HG03097 (cell line): ENCODE measurements around the gene MACROD2.

Source experiments
- ATAC-seq: cut with Tn5 transposase; IDR thresholded peaks from one replicate; pipeline ENCODE4 v1.9.1; 2021; ENCODE audit not compliant: unreplicated experiment, low FRiP score

MACROD2 gene

GRCh38 chr20:15603978-15604805 lies 1608.9 kb downstream of the MACROD2 start:
- no peak for ATAC-seq

- ATAC-seq: no peak
Observed at GRCh38 chr20:15609921-15610320, 1614.6 kb downstream of the MACROD2 start.

DNA sequence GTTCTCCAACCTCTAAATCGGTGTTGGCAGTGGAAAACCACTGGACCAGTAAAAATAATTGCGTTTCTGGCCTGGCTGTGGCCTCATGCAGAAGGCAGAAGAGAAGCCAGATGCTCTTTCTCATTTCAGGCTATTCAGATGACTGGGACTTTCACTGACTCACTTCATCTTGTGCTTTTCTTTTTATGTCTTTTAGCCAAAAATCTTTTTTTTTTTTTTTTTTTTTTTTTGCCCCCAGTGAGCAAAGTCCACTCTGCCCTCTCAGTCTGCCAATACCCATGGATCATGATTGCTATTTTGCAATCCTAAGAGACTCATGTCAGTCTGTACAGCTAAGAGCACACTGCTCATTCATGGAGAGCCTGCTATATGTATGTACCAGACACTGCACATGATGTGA lies 1615.5 kb downstream of the MACROD2 start:
- no peak for ATAC-seq

DNA sequence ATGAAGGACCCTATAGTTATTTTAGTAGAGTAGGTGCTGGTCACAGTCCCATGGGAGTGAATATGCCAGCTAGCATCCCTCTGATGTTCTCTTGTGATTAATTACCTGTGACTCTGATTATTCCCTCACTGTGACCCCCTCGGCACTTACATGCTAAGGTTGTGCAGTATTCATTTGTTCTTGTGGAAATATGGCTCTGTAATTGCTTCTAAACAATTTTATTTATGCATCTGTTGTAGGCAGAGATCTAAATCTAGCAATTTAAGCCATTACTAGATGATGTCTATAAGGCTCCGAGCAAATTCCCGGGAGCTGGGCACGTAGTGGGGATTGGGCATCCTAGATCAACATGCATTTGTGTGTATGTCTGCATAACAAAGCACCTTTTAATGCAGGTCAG lies 1616.2 kb downstream of the MACROD2 start:
- no peak for ATAC-seq

DNA sequence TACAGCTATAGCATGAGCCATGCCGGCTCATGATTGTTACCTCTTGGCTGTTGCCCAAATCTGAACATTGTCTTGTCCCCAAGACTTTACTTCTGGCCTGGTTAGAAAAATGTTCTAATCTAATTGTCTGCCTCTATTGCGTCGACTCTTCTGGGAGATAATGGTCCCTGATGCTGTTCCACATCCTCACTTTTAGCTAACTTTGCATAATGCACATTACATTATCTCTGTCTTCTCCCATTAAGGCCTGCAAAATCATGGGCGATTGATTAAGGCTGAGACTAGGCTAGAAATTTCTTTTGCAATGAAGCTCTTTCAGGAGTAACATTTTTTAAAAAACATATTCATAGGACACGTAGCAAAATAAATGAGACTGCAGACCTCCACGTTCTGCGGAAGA lies 1616.9 kb downstream of the MACROD2 start:
- ATAC-seq: no peak

DNA sequence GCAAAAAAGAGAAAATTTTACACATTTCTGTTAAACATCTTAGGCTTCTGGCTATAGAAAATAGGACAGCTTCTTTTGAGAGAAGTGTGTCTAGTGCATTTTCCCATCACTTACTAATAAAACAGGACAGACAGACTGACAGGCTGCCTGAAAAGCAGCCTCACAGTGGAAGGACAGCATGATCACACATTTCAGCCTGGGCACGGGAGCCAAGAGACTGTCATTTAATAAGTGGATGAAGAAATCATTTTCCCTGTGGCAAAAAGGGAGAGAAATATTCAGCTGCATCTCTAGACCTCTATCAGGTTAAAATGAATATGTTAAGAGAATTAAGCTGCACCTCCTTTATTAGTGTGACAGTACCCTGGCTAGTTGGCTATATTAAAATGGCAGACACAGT lies 1617.5 kb downstream of the MACROD2 start:
- ATAC-seq: no peak

GRCh38 chr20:15613530-15613929 lies 1618.2 kb downstream of the MACROD2 start:
- no peak for ATAC-seq

GRCh38 chr20:15616626-15617025 lies 1621.3 kb downstream of the MACROD2 start:
- ATAC-seq: no peak

GRCh38 chr20:15618110-15618509 lies 1622.8 kb downstream of the MACROD2 start:
- no peak for ATAC-seq

DNA sequence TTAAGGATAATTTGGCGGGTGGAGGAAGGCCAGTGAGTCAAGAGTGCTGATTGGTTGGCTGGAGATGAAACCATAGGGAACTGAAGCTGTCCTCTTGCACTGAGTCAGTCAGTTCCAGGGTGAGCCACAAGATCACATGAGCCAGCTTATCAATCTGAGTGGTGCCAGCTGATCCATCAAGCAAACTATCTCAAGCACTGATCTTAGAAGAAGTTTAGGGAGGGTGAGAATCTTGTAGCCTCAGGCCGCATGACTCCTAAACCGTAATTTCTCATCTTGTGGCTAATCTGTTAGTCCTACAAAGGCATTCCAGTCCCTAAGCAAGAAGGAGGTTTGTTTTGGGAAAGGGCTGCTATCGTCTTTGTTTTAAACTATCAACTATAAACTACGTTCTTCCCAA lies 1623.6 kb downstream of the MACROD2 start:
- ATAC-seq: no peak

DNA sequence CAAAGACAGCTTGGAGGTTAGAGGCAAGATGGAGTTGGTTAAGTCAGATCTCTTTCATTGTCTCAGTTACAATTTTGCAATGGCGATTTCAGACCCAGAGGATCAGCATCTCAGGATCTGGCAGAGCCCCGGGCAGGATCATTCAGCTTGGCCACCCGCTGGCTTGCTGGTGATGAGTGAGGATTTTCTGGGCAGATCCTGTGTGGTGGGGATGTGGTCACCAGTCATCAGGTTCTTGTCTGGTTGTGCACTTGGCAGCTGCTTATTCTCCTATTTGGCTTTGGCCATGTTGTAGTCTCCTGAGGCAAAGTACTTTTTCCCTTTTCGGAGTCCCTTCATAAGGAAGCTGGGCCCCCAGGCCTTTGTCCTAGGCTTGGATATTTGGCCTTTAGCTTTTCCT lies 1624.0 kb downstream of the MACROD2 start:
- no peak for ATAC-seq

DNA sequence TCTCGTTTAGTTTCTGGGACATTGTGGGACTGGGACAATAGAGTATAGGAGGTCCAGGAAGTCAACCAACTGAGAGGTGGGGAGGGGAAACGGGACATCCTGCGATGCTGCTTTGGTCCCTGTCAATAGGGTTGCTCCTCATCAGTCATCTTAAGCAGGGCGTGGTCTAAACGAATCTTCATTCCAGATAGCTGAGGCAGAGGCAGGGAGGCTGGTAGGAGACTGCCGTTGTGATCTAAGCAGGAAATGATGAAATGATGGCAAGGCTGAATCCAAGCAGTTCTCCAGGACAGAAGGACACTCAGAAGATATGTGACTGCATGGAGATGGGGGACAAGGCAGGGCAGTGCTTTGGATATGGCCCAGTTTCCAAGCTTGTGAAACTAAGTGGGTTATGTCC lies 1624.5 kb downstream of the MACROD2 start:
- ATAC-seq: no peak

DNA sequence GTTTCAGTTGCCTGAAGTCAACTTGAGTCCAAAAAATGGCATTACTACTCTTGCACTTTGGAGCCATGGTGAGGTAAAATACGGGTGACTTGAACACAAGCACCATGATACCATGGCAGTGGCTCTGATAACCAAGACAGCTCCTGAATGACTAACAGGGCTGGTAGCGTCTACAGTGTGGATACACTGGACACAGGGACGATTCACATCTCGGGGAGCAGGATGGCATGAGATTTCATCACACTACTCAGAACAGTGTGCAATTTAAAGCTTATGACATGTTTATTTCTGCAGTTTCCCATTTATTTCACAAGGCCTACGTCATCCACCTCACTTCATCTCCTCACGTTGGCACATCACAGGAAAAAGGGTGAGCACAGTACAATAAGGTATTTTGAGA lies 1627.1 kb downstream of the MACROD2 start:
- no peak for ATAC-seq

DNA sequence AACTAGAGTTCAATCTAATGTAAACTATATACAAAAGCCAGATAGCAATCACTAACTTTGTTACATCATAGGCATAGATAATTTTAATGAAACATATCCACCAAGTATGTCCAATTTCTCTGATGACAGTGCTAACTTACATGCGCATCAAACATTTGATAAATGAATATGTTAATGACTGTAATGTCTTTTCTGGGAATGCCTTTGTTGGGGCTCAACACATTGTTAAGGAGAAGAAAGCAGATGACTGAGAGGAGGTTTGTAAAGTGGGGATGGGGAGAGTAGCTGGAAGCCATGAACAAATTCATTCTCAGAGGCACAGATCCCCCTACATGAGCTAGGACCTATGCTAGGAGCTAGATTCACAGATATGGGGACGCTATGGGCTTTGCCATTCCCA lies 1627.9 kb downstream of the MACROD2 start:
- ATAC-seq: no peak

DNA sequence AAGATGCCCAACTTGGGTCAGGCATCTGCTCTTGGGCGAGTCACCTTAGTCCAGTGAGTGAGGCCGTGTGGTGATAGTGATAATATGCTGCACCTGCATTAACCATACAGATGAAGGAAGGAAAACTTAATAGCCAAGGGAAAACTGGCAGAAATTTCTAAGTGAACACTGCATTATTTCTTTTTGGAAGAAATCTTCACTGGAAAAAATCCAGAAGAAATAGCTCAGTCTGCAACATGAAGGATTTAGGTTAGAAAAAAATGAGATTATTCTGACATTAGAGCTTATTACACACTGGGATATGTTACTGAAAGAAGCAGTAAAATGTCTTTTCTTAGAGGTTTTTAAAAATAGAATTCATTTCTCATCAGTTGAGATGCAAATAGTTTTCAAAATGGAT lies 1630.7 kb downstream of the MACROD2 start:
- no peak for ATAC-seq

DNA sequence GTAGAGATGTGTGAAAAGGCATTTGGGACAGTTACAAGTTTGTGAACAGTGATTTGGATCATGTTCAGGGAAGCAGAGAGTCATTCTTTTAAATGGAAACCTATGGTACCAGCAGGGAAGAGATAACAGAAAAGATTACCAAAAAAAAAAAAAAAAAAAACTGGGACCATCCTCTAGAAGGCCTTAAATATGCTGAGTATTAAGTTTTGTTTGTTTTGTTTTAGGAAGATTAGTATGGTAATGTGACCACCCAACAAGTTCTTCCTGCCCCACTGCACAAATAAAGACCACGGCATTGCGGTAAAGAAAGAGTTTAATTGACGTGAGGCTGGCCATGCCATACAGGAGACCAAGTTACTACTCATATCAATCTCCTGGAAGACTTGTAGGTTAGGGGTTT lies 1631.8 kb downstream of the MACROD2 start:
- no peak for ATAC-seq

DNA sequence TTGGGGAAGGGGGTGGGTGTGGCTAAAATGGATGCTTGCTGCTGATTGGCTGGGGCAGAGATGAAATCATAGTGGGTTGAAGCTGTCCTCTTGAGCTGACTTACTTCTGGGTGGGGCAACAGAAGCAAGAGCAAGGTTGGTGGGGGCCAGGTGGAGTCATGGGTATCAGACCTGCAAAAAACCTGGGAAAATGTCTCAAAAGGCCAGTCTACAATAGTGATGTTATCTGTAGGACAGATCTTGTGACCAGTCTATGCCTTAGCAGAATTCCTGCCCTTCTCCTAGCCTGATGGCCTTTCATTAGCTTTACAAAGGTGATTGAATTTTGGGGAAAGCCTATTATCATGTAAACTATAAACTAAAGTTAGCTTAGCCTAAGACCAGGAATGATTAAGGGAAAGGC lies 1632.2 kb downstream of the MACROD2 start:
- ATAC-seq: no peak

- no peak for ATAC-seq
Observed at GRCh38 chr20:15628851-15629353, 1633.6 kb downstream of the MACROD2 start.

DNA sequence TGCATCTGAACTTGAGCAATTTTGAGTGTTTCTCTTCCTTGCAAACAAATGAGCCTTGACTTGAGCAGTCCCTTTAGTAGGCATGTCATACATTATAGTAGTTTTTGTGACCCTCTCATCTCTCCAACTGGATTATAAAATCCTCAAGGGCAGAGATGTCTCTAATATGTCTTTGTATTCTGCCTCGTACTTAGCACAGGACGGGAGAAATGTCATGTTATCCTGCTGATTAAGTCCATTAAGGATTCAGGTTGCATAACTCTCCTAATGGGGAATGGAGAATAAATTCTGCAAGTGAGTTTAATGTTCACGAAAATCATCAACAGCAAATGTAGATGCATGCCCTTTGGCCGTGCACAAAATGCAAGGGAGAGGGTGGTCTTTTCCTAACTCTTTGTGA lies 1635.0 kb downstream of the MACROD2 start:
- ATAC-seq: no peak

GRCh38 chr20:15632680-15633079 lies 1637.4 kb downstream of the MACROD2 start:
- no peak for ATAC-seq

- ATAC-seq: no peak
Observed at GRCh38 chr20:15634102-15634501, 1638.8 kb downstream of the MACROD2 start.

- ATAC-seq: no peak
Observed at GRCh38 chr20:15637546-15637945, 1642.2 kb downstream of the MACROD2 start.
